Stimulated activated CD4-positive, alpha-beta T cell treated with anti-CD3 and anti-CD28 coated beads, TNF-alpha, amount 100 ng/mL, for 24 hours (primary cell): ENCODE measurements around the gene PLGRKT.
"Not testable (repeated sequence)": the region's sequence is repeated elsewhere in the genome, so short reads cannot be mapped to it uniquely, and the experiment has no call there.

ENCODE experiments used
- DNase-seq, 3 experiments: peaks; one replicate each; pipeline ENCODE4 v3.0.0-alpha.2; 2020; ENCODE audit warnings: low read depth in 3 of 3

The PLGRKT gene

GRCh38 chr9:5432890-5433289, 4.8 kb downstream of the PLGRKT start:
- not testable (repeated sequence) for DNase-seq

DNA sequence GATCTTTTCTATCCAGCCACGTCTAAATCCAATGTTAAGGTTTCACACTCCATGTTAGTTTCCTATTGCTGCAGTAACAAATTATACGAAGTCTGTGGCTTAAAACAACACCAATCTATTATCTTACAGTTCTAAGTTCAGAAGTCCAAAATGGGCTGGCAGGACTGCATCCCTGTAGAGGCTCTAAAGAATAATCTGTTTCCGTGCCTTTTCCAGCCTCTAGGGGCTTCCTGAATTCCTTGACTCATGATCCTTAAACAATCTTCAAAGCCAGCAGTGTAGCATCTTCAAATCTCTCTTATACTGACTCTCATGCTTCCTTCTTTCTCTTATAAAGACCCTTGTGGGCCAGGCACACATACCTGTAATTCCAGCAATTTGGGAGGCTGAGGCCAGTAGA, 6.8 kb downstream of the PLGRKT start:
- no peak for DNase-seq

- no peak for DNase-seq
Observed at GRCh38 chr9:5429873-5430564, 7.7 kb downstream of the PLGRKT start.

- no peak for DNase-seq
Observed at GRCh38 chr9:5428794-5429528, 8.8 kb downstream of the PLGRKT start.

- DNase-seq, result no peak
Observed at GRCh38 chr9:5428172-5428571, 9.6 kb downstream of the PLGRKT start.

DNA sequence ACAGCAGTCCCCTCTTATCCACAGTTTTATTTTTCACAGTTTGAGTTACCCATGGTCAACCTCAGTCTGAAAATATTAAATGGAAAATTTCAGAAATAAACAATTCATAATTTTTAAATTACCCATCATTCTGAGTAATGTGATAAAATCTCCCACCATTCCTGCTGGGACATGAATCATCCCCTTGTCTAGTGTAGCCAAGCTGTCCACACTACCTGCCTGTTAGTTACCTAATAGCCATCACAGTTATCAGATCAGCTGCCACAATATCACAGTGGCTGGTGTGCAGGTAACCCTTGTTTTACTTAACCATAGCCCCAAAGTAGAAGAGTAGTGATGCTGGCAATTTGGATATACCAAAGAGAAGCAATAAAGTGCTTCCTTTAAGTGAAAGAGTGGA, 10.7 kb downstream of the PLGRKT start:
- no peak for DNase-seq

DNA sequence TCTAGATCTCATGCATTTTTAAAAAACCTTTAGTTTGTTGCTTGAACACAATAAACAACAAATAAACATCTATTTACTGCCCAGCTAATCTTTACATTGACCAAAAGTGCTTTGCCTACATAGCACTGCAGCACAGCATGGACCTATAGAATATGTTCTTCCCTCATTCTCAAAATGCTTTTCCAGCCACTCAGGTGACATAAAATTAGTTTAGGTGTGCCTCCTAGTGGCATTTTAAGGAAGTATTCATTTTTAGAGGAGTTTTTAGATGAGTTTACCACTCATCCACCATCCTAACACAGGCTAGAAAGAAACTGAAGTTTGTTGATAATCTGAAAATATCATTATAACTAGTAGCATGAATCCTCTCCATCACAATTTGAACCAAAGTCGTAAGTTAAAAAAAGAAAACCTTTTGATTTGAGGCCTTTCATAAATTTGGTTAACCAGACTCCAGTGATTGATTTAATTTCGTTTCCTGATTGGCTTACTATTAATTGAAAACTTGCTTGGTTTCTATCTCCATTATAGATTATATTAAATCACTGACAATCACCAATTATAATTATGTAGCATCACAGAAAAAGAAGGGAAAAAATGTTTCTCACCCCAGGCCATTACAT, 12.6 kb downstream of the PLGRKT start:
- no peak for DNase-seq

DNA sequence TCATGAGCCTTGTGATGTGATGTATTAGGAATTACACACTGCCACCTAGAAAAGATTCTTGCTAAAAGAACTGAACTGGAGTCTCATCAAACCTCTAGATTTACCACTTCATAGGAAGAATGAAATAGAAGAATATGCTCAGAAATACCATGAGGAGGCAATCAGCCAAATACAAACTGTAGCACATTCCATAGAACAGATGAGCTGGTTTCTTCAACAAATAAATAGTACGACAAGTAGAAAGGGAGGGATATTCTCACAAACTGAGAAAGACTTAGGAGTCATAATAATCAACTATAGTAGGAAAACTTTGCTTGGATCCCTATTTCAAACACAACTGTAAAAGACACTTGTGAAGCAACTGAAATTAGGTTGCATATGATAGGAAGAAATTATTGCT, 15.4 kb downstream of the PLGRKT start:
- DNase-seq, result no peak

DNA sequence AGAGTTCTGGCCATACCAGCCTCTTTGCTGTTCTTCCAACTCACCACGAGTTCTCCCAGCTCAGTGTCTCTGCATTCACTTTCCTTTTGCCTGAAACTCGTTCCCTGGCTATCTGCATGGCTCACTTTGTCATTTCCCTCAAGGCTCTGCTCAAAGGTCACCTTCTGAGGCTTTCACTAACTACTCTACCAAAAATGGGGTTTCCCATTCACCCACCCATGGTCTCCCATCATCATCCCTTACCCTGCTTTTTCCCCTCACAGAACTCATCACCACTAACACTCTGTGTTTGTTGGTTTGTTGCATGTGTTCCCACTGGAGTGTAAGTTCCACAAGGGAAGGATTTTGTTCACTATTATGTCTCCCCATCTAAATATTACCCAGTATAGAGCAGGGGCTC, 16.6 kb downstream of the PLGRKT start:
- DNase-seq, result no peak

- DNase-seq, result no peak
Observed at GRCh38 chr9:5419987-5420386, 17.7 kb downstream of the PLGRKT start.

DNA sequence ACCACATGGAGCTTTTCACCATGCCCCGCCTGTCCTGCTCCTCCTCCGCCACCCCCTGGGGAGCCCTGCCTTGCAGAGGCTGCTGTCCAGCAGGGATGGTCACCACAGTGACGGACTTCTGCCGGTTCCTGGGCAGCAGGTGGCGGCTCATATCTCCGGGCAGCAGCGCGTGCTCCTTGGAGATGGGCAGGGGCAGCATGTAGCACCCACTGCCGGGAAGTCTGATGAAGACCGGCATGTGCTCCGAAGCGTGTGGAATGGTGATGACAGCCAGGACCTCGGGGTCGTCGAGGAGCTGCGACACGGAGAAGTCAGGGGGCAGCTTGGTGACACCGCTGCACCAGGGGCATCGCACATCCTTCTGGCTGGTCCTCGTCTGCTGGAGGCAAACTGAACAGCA, 19.2 kb downstream of the PLGRKT start:
- no peak for DNase-seq

DNA sequence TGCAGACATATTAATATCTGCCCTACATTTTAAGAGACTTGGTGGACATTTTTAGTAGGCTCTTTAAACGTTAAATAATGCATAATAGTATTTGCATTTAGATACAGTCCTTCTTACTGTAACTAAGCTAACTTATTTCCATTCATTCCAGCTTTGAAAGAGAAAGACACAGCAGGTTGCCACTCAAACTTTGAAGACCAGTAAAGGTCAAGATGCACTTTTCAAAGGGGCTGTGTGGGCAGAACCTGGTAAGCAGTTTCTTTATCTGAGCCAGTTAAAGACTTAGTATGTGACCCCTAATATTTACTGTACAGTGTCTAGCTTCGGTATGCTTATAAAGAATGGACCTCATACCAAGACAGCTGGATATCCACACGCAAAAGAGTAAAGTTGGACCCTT, 20.8 kb downstream of the PLGRKT start:
- no peak for DNase-seq

GRCh38 chr9:5408596-5408995, 29.1 kb downstream of the PLGRKT start:
- DNase-seq, result no peak

GRCh38 chr9:5402217-5402616, 35.5 kb downstream of the PLGRKT start:
- DNase-seq, result no peak

- DNase-seq, result not testable (repeated sequence)
Observed at GRCh38 chr9:5397547-5397946, 40.2 kb downstream of the PLGRKT start.

DNA sequence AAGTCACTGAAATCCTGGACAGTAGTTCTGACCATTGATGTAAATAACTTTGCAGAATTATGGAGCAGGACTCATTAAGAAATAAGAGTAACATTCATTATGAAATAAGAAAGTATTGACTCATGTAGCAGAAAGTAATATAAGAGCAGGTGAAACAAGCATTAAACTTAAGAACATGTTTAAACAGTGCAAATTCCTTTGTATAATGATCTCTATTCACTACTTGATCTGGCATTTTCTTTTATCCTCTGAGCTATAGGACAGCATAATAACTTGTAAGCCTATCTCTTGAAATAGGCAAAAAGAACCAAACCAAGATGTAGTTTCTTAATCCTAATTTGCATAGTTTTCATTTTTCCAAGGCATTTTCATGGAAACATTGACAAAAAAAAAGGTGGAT, 42.3 kb downstream of the PLGRKT start:
- no peak for DNase-seq

DNA sequence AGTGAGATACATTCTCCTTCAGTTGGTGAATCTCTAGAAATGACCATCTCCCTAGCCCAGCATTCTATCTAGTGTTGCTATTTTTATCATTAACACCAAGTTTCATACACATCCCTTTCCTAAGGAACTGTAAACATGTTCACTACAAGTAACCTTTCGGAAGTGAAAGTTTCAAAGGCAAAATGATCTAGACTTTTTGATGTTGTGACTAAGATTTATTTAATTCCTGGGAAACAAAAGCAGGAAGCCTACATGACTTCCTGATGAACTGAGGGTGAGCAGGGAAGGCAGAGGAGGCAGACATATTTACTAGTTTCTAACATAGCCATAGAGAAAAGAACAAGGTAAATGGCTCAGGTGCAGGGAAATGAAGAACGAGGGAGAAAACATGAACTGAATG, 43.7 kb downstream of the PLGRKT start:
- not testable (repeated sequence) for DNase-seq

- no peak for DNase-seq
Observed at GRCh38 chr9:5393497-5393896, 44.2 kb downstream of the PLGRKT start.

GRCh38 chr9:5392285-5392684, 45.4 kb downstream of the PLGRKT start:
- DNase-seq, result no peak

GRCh38 chr9:5389109-5389732, 48.5 kb downstream of the PLGRKT start:
- peak in 1 of 3 experiments; percentile 3 for DNase-seq

DNA sequence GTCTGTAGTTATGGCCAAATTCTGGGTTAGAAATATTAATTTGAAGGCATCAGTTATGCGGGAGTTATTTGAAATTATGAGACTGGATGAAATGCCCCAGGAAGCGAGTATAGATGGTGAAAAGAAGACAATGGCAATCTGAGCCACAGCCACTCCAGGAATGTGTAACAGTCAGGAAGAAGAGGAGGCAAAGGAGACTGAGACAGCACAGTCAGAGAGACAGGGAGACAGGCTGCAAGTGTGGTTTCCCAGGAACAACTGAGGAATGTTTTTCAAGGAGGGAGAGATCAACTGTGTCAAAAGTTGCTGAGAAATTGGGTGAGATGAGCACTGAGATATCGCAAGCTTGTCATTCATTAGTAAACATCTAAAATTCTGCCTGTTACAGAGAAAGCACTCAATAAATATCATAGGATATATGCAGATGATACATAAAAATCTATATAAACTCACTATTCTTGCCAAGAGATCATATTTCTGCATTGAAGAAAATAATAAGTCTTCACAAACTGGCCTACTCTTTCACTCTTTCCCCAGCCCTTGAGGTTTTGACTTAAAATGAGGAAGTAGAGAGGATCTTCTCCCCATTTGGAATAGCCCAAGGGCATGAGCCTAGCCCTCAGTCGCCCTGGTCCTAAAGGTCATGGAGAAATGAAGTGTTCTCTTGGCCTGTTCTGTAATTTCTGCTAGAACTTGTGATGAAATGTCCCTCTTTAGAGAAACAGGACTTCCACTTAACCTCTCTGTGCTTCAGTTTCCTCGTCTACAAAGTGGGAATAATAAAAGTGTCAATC, 49.5 kb downstream of the PLGRKT start:
- DNase-seq, result no peak

- no peak for DNase-seq
Observed at GRCh38 chr9:5384436-5384835, 53.3 kb downstream of the PLGRKT start.
